ENCODE results near the gene TMEM11. TPM values are rescaled to one million over a fixed set of nuclear protein-coding genes. Genes with fewer than 3 reads are reported as not detected.

Gene TMEM11
- total RNA-seq, 2 donors from 2014 or later: 21.4 to 25.9 TPM

GRCh38 chr17:21177854-21178600 is 35.9 kb downstream of the TMEM11 start:
- Mint-ChIP-seq H3K9me3 (no peaks in the 10 kb centered on the region), H3K4me1 (ENCODE audit: low read depth) (no peaks in the 10 kb centered on the region), H3K27me3 (ENCODE audit: low read depth) (no peaks in the 10 kb centered on the region), H3K27ac (no peak overlapping the region), H3K4me3 (no peak overlapping the region), H3K36me3 (ENCODE audit: insufficient read depth in 2 of 2) (peaks cover 5% of the 10 kb centered on the region in 2 donors)
- ATAC-seq (replicated peaks in 1 of 2) (no peak), DNase-seq (no peak)

GRCh38 chr17:21177401-21177800 is 36.6 kb downstream of the TMEM11 start:
- ATAC-seq (replicated peaks in 1 of 2): no peak
- no peak overlapping the region for H3K27ac Mint-ChIP-seq
- H3K4me1 Mint-ChIP-seq (ENCODE audit: low read depth): no peaks in the 10 kb centered on the region
- H3K36me3 Mint-ChIP-seq (ENCODE audit: insufficient read depth in 2 of 2): peaks cover 5% of the 10 kb centered on the region in 2 donors
- no peak for DNase-seq
- no peaks in the 10 kb centered on the region for H3K27me3 Mint-ChIP-seq (ENCODE audit: low read depth)
- no peaks in the 10 kb centered on the region for H3K9me3 Mint-ChIP-seq
- no peak overlapping the region for H3K4me3 Mint-ChIP-seq

GRCh38 chr17:21176773-21177395 is 37.1 kb downstream of the TMEM11 start:
- DNase-seq (no peak), ATAC-seq (replicated peaks in 1 of 2) (no peak)
- Mint-ChIP-seq H3K4me3 (no peak overlapping the region), H3K4me1 (ENCODE audit: low read depth) (peaks cover 2% of the 10 kb centered on the region), H3K27ac (no peak overlapping the region), H3K36me3 (ENCODE audit: insufficient read depth in 2 of 2) (peaks cover 4 to 7% of the 10 kb centered on the region in 2 donors), H3K27me3 (ENCODE audit: low read depth) (no peaks in the 10 kb centered on the region), H3K9me3 (no peaks in the 10 kb centered on the region)

DNA sequence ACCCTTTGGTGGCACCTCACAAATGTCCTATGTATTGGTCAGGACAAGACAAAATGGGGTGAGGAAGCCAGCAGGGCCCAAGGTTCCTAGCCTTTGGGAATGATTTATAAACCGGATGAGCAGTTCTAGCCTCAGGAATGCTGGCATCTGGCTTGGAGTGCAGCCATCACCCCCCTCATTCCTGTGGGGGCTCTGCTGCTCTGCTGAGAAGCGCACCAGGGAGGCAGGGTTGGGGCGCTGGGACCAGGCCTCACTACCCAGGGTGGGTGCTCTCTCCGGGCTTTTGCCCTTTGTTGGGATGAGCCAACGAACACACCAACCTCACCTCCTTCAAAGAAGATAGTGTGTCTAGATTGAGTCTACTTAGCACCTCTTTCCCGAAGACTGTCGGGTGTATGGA is 39.2 kb downstream of the TMEM11 start:
- peaks cover 21% of the 10 kb centered on the region for H3K4me1 Mint-ChIP-seq (ENCODE audit: low read depth)
- no peak overlapping the region for H3K4me3 Mint-ChIP-seq
- no peak for ATAC-seq (replicated peaks in 1 of 2)
- peaks cover 3 to 6% of the 10 kb centered on the region in 2 donors for H3K36me3 Mint-ChIP-seq (ENCODE audit: insufficient read depth in 2 of 2)
- no peaks in the 10 kb centered on the region for H3K27me3 Mint-ChIP-seq (ENCODE audit: low read depth)
- H3K27ac Mint-ChIP-seq: no peak overlapping the region
- H3K9me3 Mint-ChIP-seq: no peaks in the 10 kb centered on the region
- DNase-seq: no peak

DNA sequence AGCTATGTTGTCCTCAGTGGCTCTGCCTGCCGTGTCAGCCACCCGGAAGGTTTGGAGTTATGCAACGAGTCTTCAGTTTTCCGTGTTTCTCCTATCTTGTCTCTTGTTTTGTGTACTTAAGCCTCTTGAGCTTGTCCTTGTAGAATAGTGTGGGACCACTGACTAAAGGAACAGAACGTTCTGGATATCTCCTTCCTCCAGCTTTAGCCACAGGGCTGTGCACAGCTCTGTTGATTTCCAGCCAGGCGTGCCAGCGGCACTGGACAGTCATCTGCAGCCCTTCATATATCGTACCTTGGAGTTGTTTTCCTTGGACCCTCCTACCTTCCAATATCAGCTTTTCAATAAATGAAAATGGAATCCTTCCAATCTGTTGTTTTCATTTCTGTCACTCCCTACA is 39.8 kb downstream of the TMEM11 start:
- no peaks in the 10 kb centered on the region for H3K27me3 Mint-ChIP-seq (ENCODE audit: low read depth)
- ATAC-seq (replicated peaks in 1 of 2): no peak
- H3K36me3 Mint-ChIP-seq (ENCODE audit: insufficient read depth in 2 of 2): peaks cover 3 to 6% of the 10 kb centered on the region in 2 donors
- no peak overlapping the region for H3K27ac Mint-ChIP-seq
- DNase-seq: no peak
- peaks cover 21% of the 10 kb centered on the region for H3K4me1 Mint-ChIP-seq (ENCODE audit: low read depth)
- H3K9me3 Mint-ChIP-seq: no peaks in the 10 kb centered on the region
- no peak overlapping the region for H3K4me3 Mint-ChIP-seq

- H3K9me3 Mint-ChIP-seq: no peaks in the 10 kb centered on the region
- H3K36me3 Mint-ChIP-seq (ENCODE audit: insufficient read depth in 2 of 2): peaks cover 3 to 6% of the 10 kb centered on the region in 2 donors
- no peak for ATAC-seq (replicated peaks in 1 of 2)
- no peak overlapping the region for H3K4me3 Mint-ChIP-seq
- H3K27ac Mint-ChIP-seq: no peak overlapping the region
- peaks cover 21% of the 10 kb centered on the region for H3K4me1 Mint-ChIP-seq (ENCODE audit: low read depth)
- no peaks in the 10 kb centered on the region for H3K27me3 Mint-ChIP-seq (ENCODE audit: low read depth)
- no peak for DNase-seq
These were observed 40.4 kb downstream of the TMEM11 start for GRCh38 chr17:21173543-21173942.

DNA sequence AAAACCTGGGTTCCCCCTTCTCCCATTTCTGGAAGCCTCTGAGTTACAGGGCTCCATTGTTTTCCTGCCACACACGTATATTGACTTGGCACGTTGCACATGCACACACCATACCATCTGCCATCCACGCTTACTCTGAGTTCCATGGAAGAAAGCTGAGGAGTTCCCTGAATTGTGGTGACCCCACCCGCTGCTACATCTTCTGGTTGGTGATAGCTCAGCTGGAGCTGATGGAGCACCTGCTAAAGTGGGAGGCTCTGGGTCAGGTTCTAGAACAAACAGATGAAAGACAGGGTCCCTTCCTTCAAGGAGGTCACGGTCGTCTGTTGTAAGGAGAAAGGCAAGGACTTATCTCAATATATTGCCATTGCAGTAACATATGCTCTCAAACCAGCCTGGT is 41.1 kb downstream of the TMEM11 start:
- DNase-seq (no peak), ATAC-seq (replicated peaks in 1 of 2) (no peak)
- Mint-ChIP-seq H3K27ac (no peak overlapping the region), H3K4me3 (no peak overlapping the region), H3K9me3 (no peaks in the 10 kb centered on the region), H3K36me3 (ENCODE audit: insufficient read depth in 2 of 2) (peaks cover 3 to 6% of the 10 kb centered on the region in 2 donors), H3K27me3 (ENCODE audit: low read depth) (no peaks in the 10 kb centered on the region), H3K4me1 (ENCODE audit: low read depth) (peaks cover 21% of the 10 kb centered on the region)

DNA sequence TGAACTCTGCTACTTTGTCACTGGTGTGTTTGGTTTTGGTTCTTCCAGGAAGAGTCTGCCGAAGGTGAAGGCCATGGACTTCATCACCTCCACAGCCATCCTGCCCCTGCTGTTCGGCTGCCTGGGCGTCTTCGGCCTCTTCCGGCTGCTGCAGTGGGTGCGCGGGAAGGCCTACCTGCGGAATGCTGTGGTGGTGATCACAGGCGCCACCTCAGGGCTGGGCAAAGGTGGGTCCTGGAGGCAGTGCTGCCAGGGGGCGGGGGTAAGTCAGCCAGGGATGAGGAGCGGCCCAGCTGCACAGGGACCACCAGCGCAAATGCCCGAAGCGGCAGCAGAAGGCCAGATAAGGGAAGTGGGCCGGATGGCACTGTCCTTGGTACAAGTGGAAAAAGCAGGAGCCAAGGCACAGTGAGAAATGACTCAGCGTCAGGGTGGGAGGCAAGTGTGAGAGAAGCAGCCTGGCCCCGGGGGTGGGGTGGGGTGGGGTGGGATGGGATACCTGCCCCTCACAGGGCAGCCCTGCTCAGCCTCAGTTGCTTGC is 41.9 kb downstream of the TMEM11 start:
- Mint-ChIP-seq H3K27ac (no peak overlapping the region), H3K36me3 (ENCODE audit: insufficient read depth in 2 of 2) (peaks cover 3 to 6% of the 10 kb centered on the region in 2 donors), H3K4me3 (no peak overlapping the region), H3K9me3 (no peaks in the 10 kb centered on the region), H3K27me3 (ENCODE audit: low read depth) (no peaks in the 10 kb centered on the region), H3K4me1 (ENCODE audit: low read depth) (peaks cover 21% of the 10 kb centered on the region)
- DNase-seq (no peak), ATAC-seq (replicated peaks in 1 of 2) (no peak)

GRCh38 chr17:21171309-21171922 is 42.5 kb downstream of the TMEM11 start:
- peaks cover 21% of the 10 kb centered on the region for H3K4me1 Mint-ChIP-seq (ENCODE audit: low read depth)
- no peak overlapping the region for H3K4me3 Mint-ChIP-seq
- H3K36me3 Mint-ChIP-seq (ENCODE audit: insufficient read depth in 2 of 2): peaks cover 3 to 6% of the 10 kb centered on the region in 2 donors
- no peaks in the 10 kb centered on the region for H3K9me3 Mint-ChIP-seq
- H3K27ac Mint-ChIP-seq: no peak overlapping the region
- DNase-seq (no peak), ATAC-seq (replicated peaks in 1 of 2) (peak; percentile 36 to 60)
- H3K27me3 Mint-ChIP-seq (ENCODE audit: low read depth): no peaks in the 10 kb centered on the region

DNA sequence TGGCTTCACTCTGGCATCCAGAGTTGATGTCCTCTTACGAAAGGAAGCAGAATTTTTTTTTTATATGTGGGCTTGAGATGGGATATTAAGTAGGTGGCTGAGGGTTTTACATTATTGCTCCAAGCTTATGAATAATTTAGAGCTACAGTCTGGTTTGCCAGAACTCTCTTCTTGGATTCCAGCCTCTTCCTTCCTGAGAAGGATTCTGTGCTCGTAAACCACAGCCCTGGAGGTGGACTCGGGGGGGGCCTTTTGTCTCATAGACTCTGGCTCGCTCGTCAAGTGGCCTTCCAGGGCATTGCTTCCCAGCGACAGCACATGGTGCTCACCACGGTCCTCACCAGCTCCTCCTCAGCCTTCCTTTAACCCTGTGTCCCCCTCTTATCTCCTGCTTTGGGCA is 43.2 kb downstream of the TMEM11 start:
- ATAC-seq (replicated peaks in 1 of 2): no peak
- peaks cover 3 to 6% of the 10 kb centered on the region in 2 donors for H3K36me3 Mint-ChIP-seq (ENCODE audit: insufficient read depth in 2 of 2)
- no peak overlapping the region for H3K4me3 Mint-ChIP-seq
- DNase-seq: no peak
- no peaks in the 10 kb centered on the region for H3K27me3 Mint-ChIP-seq (ENCODE audit: low read depth)
- H3K4me1 Mint-ChIP-seq (ENCODE audit: low read depth): peaks cover 21% of the 10 kb centered on the region
- no peaks in the 10 kb centered on the region for H3K9me3 Mint-ChIP-seq
- H3K27ac Mint-ChIP-seq: no peak overlapping the region

DNA sequence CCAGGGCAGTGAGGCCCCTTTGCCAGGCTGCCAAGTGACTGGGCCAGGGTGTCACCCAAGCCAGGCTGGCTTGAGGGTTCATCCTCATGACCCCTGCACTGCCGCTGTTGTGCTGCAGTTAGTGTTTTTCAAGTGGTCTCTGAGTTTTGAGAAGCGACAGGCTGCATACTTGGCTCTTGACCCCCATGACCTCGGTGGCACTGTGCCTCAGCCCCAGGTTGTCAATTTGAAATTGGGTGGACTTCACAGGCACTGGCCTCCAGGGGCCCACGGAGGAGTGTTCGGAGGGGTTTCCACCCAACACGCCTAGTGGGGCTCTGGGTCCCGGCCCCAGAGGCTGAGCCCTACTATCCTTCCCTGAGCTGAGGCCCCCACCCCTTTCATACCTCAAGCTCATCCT is 44.5 kb downstream of the TMEM11 start:
- H3K27me3 Mint-ChIP-seq (ENCODE audit: low read depth): no peaks in the 10 kb centered on the region

GRCh38 chr17:21168555-21168865 is 45.5 kb downstream of the TMEM11 start:
- peaks cover 21% of the 10 kb centered on the region for H3K4me1 Mint-ChIP-seq (ENCODE audit: low read depth)
- no peaks in the 10 kb centered on the region for H3K27me3 Mint-ChIP-seq (ENCODE audit: low read depth)
- H3K9me3 Mint-ChIP-seq: no peaks in the 10 kb centered on the region
- DNase-seq (no peak), ATAC-seq (replicated peaks in 1 of 2) (no peak)
- H3K36me3 Mint-ChIP-seq (ENCODE audit: insufficient read depth in 2 of 2): peaks cover 2 to 3% of the 10 kb centered on the region in 2 donors
- H3K4me3 Mint-ChIP-seq: no peak overlapping the region
- no peak overlapping the region for H3K27ac Mint-ChIP-seq

More for the DNA sequence above, 44.5 kb downstream of the TMEM11 start:
- ATAC-seq (replicated peaks in 1 of 2) (no peak), DNase-seq (no peak)
- H3K4me1 Mint-ChIP-seq (ENCODE audit: low read depth): peaks cover 21% of the 10 kb centered on the region
- peaks cover 3 to 6% of the 10 kb centered on the region in 2 donors for H3K36me3 Mint-ChIP-seq (ENCODE audit: insufficient read depth in 2 of 2)
- no peak overlapping the region for H3K4me3 Mint-ChIP-seq
- no peak overlapping the region for H3K27ac Mint-ChIP-seq
- H3K9me3 Mint-ChIP-seq: no peaks in the 10 kb centered on the region

DNA sequence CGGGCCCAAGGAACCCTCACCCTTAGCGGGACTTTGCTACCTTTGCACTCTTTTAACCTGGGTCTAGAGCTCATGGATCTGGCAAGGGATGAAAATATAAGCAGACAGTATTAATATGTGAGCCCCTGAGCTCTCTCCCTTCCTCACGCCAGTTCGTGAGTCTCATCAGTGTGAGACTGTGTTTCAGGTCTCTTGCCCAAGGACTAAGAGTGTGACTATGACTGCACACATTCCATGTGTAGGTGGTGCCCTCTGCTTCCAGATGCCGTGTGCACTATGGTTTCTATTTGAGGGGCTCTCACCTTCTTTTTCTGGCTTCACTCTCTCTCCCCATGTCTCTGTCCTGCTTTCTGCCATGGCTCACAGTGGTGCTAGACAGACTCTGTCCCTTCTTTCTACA is 46.7 kb downstream of the TMEM11 start:
- ATAC-seq (replicated peaks in 1 of 2) (no peak), DNase-seq (no peak)
- Mint-ChIP-seq H3K9me3 (no peaks in the 10 kb centered on the region), H3K36me3 (ENCODE audit: insufficient read depth in 2 of 2) (peaks cover 0 to 2% of the 10 kb centered on the region in 2 donors), H3K4me3 (no peak overlapping the region), H3K4me1 (ENCODE audit: low read depth) (peaks cover 21% of the 10 kb centered on the region), H3K27me3 (ENCODE audit: low read depth) (no peaks in the 10 kb centered on the region), H3K27ac (no peak overlapping the region)
